HepG2 (cell line): ENCODE data around the gene TM4SF18. TPM values are rescaled to one million over a fixed set of nuclear protein-coding genes. Genes with fewer than 3 reads are reported as not detected.

Experiments used
- ATRX ChIP-seq: sonication (generic); formaldehyde crosslinking; IDR thresholded peaks from 2 replicates; pipeline ENCODE4 v1.4.0; 2020; ENCODE audit warnings: missing genetic modification reagents, borderline replicate concordance
- FOXK1 ChIP-seq: sonication (generic); formaldehyde crosslinking; IDR thresholded peaks from 2 replicates; pipeline ENCODE4 v1.4.0; 2020; ENCODE audit warnings: low read depth, missing genetic modification reagents, borderline replicate concordance
- FOXO1 ChIP-seq: sonication (generic); formaldehyde crosslinking; IDR thresholded peaks from 2 replicates; pipeline ENCODE4 v1.4.0; 2020; ENCODE audit warnings: missing genetic modification reagents
- FUBP1 ChIP-seq: sonication (generic); formaldehyde crosslinking; IDR thresholded peaks from 2 replicates; pipeline ENCODE4 v1.5.1; 2020; ENCODE audit warnings: missing genetic modification reagents, mild to moderate bottlenecking, borderline replicate concordance
- HDAC1 ChIP-seq: sonication (generic); formaldehyde crosslinking; IDR thresholded peaks from 2 replicates; pipeline ENCODE4 v1.5.1; 2020; ENCODE audit warnings: mild to moderate bottlenecking, missing genetic modification reagents
- HDAC2 ChIP-seq: sonication (generic); formaldehyde crosslinking; IDR thresholded peaks from 2 replicates; pipeline ENCODE4 v1.4.0; 2020; ENCODE audit warnings: missing genetic modification reagents
- HOXA3 ChIP-seq: sonication (generic); formaldehyde crosslinking; IDR thresholded peaks from 2 replicates; pipeline ENCODE4 v1.5.0; 2020; ENCODE audit warnings: missing genetic modification reagents
- ISX ChIP-seq: sonication (generic); formaldehyde crosslinking; conservative IDR thresholded peaks from 2 replicates; pipeline ENCODE4 v1.5.0; 2020; ENCODE audit warnings: missing genetic modification reagents
- NONO ChIP-seq, 2 experiments: fragments of 450-650 bp in 1 of 2; sonication (generic) in 1 of 2; formaldehyde crosslinking in 1 of 2; IDR thresholded peaks in 1 of 2; conservative IDR thresholded peaks in 1 of 2; 2 replicates each; pipeline versions ENCODE4 v1.6.1 to v1.8.0; 2017 to 2022; ENCODE audit warnings: mild to moderate bottlenecking in 1 of 2, missing genetic modification reagents in 1 of 2, moderate library complexity in 1 of 2
- PCBP1 ChIP-seq: fragments of 200-400 bp; formaldehyde crosslinking; IDR thresholded peaks from 2 replicates; pipeline ENCODE4 v1.6.1; 2017; ENCODE audit warnings: mild to moderate bottlenecking, low read depth, low read length, borderline replicate concordance
- RARA ChIP-seq: IDR thresholded peaks from 2 replicates; pipeline ENCODE4 v1.6.1; 2016; ENCODE audit warnings: missing genetic modification reagents, missing compliant biosample characterization
- RNF2 ChIP-seq: fragments of 450-650 bp; conservative IDR thresholded peaks from 2 replicates; pipeline ENCODE4 v1.6.1; 2016; ENCODE audit warnings: low read depth
- SNAPC2 ChIP-seq: sonication (generic); formaldehyde crosslinking; IDR thresholded peaks from 2 replicates; pipeline ENCODE4 v1.8.1; 2022; ENCODE audit warnings: mild to moderate bottlenecking, missing genetic modification reagents
- TBP ChIP-seq: sonication (generic); formaldehyde crosslinking; IDR thresholded peaks from 2 replicates; pipeline ENCODE4 v1.5.0; 2020; ENCODE audit warnings: missing genetic modification reagents
- ZFX ChIP-seq: sonication (generic); formaldehyde crosslinking; IDR thresholded peaks from 2 replicates; pipeline ENCODE4 v1.4.0; 2020; ENCODE audit warnings: mild to moderate bottlenecking, low read depth, missing genetic modification reagents, moderate library complexity
- ZNF121 ChIP-seq: sonication (generic); formaldehyde crosslinking; IDR thresholded peaks from 2 replicates; pipeline ENCODE4 v1.5.0; 2020; ENCODE audit warnings: mild to moderate bottlenecking, missing genetic modification reagents
- polyA plus RNA-seq, 8 experiments: library from polyadenylated mRNA; depleted of rRNA in 3 of 8; stranded (reverse) in 7 of 8; unstranded in 1 of 8; fragments of >200 nt; fragmentation: Illumina TruSeq in 4 of 8; extraction: Trizol in 4 of 8; gene quantifications; 2 replicates each; pipeline versions ENCODE4 v1.2.1 to v1.2.3, GENCODE V29; 2011 to 2016; ENCODE audit warnings: low read depth in 4 of 8, missing spikeins in 1 of 8, mixed read lengths in 1 of 8; ENCODE audit not compliant: insufficient read depth in 1 of 8
- total RNA-seq, 5 experiments: library from RNA; depleted of rRNA; stranded (reverse); fragments of >200 nt; fragmentation: Illumina TruSeq; extraction: Trizol; gene quantifications; 2 replicates each; pipeline ENCODE4 v1.2.3, GENCODE V29; 2016; ENCODE audit warnings: low read depth in 1 of 5
- TF ChIP-seq, protein P1 (sequence below): sonication (generic); formaldehyde crosslinking; IDR thresholded peaks from 2 replicates; pipeline ENCODE4 v1.5.0; 2020; ENCODE audit warnings: mild to moderate bottlenecking, missing genetic modification reagents, moderate library complexity
- TF ChIP-seq, protein P2 (sequence below): sonication (generic); formaldehyde crosslinking; conservative IDR thresholded peaks from 2 replicates; pipeline ENCODE4 v1.4.0; 2020; ENCODE audit warnings: missing genetic modification reagents
- TF ChIP-seq, protein P3 (sequence below): IDR thresholded peaks from 2 replicates; pipeline ENCODE4 v1.6.1; 2016; ENCODE audit warnings: low read depth, missing genetic modification reagents, missing compliant biosample characterization

The TM4SF18 gene
- total and polyA plus RNA-seq, 2 of the 13 experiments (the other 11 are each of a cell fraction or from before 2014, with no cell fraction given) = 0.15 TPM; not detected in 1

- TF ChIP-seq, protein P1, sequence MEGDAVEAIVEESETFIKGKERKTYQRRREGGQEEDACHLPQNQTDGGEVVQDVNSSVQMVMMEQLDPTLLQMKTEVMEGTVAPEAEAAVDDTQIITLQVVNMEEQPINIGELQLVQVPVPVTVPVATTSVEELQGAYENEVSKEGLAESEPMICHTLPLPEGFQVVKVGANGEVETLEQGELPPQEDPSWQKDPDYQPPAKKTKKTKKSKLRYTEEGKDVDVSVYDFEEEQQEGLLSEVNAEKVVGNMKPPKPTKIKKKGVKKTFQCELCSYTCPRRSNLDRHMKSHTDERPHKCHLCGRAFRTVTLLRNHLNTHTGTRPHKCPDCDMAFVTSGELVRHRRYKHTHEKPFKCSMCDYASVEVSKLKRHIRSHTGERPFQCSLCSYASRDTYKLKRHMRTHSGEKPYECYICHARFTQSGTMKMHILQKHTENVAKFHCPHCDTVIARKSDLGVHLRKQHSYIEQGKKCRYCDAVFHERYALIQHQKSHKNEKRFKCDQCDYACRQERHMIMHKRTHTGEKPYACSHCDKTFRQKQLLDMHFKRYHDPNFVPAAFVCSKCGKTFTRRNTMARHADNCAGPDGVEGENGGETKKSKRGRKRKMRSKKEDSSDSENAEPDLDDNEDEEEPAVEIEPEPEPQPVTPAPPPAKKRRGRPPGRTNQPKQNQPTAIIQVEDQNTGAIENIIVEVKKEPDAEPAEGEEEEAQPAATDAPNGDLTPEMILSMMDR = no peak
- peak; percentile 93 for TF ChIP-seq RARA (CRISPR knock-in tag)
- TF ChIP-seq, protein P2, sequence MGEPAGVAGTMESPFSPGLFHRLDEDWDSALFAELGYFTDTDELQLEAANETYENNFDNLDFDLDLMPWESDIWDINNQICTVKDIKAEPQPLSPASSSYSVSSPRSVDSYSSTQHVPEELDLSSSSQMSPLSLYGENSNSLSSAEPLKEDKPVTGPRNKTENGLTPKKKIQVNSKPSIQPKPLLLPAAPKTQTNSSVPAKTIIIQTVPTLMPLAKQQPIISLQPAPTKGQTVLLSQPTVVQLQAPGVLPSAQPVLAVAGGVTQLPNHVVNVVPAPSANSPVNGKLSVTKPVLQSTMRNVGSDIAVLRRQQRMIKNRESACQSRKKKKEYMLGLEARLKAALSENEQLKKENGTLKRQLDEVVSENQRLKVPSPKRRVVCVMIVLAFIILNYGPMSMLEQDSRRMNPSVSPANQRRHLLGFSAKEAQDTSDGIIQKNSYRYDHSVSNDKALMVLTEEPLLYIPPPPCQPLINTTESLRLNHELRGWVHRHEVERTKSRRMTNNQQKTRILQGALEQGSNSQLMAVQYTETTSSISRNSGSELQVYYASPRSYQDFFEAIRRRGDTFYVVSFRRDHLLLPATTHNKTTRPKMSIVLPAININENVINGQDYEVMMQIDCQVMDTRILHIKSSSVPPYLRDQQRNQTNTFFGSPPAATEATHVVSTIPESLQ (CRISPR knock-in tag) = no peak
- TF ChIP-seq FUBP1 (CRISPR knock-in tag) = no peak
- TF ChIP-seq, protein P3, sequence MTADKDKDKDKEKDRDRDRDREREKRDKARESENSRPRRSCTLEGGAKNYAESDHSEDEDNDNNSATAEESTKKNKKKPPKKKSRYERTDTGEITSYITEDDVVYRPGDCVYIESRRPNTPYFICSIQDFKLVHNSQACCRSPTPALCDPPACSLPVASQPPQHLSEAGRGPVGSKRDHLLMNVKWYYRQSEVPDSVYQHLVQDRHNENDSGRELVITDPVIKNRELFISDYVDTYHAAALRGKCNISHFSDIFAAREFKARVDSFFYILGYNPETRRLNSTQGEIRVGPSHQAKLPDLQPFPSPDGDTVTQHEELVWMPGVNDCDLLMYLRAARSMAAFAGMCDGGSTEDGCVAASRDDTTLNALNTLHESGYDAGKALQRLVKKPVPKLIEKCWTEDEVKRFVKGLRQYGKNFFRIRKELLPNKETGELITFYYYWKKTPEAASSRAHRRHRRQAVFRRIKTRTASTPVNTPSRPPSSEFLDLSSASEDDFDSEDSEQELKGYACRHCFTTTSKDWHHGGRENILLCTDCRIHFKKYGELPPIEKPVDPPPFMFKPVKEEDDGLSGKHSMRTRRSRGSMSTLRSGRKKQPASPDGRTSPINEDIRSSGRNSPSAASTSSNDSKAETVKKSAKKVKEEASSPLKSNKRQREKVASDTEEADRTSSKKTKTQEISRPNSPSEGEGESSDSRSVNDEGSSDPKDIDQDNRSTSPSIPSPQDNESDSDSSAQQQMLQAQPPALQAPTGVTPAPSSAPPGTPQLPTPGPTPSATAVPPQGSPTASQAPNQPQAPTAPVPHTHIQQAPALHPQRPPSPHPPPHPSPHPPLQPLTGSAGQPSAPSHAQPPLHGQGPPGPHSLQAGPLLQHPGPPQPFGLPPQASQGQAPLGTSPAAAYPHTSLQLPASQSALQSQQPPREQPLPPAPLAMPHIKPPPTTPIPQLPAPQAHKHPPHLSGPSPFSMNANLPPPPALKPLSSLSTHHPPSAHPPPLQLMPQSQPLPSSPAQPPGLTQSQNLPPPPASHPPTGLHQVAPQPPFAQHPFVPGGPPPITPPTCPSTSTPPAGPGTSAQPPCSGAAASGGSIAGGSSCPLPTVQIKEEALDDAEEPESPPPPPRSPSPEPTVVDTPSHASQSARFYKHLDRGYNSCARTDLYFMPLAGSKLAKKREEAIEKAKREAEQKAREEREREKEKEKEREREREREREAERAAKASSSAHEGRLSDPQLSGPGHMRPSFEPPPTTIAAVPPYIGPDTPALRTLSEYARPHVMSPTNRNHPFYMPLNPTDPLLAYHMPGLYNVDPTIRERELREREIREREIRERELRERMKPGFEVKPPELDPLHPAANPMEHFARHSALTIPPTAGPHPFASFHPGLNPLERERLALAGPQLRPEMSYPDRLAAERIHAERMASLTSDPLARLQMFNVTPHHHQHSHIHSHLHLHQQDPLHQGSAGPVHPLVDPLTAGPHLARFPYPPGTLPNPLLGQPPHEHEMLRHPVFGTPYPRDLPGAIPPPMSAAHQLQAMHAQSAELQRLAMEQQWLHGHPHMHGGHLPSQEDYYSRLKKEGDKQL (CRISPR knock-in tag) = no peak; the same call in 1 of the 2 replicates
- 0 out of 2 replicates have a peak, but pooled peaks have one; percentile 33 for TF ChIP-seq ZNF121
- TF ChIP-seq FOXK1 (CRISPR knock-in tag) = no peak
- TF ChIP-seq ISX = no peak
- no peak for TF ChIP-seq ATRX (CRISPR knock-in tag)
- peak; percentile 71 for TF ChIP-seq HOXA3 (CRISPR knock-in tag)
- peak; percentile 92 for TF ChIP-seq HDAC2 (CRISPR knock-in tag)
- no peak for TF ChIP-seq TBP
- TF ChIP-seq HDAC1 (CRISPR knock-in tag) = peak; percentile 80; the same call in 1 of the 2 replicates
- no peak; the same call in 1 of the 2 replicates for TF ChIP-seq RNF2
- no peak for TF ChIP-seq PCBP1
- TF ChIP-seq NONO (IDR thresholded peaks at IDR 0.05) = no peak
- TF ChIP-seq NONO (CRISPR knock-in tag; conservative IDR thresholded peaks at IDR 0.05) = no peak; the same call in 1 of the 2 replicates
- peak; percentile 72 for TF ChIP-seq FOXO1 (CRISPR knock-in tag)
- TF ChIP-seq SNAPC2 (CRISPR knock-in tag) = peak; percentile 84
- peak; percentile 47 for TF ChIP-seq ZFX (CRISPR knock-in tag)
Observed at GRCh38 chr3:149356044-149356592, 22.7 kb upstream of the TM4SF18 start (continued).
